Fibroblast of mammary gland (primary cell): Measurements from ENCODE around the gene ALG10.

Experiments
- DNase-seq: peaks from one replicate; pipeline ENCODE4 v3.0.0-alpha.2; 2010; ENCODE audit warnings: low read depth
- H3K4me3 ChIP-seq: 2 replicates; pipeline ENCODE4 v1.5.1; 2011; ENCODE audit warnings: low read depth, mild to moderate bottlenecking, low read length, moderate library complexity; ENCODE audit not compliant: control insufficient read depth
- CTCF ChIP-seq: conservative IDR thresholded peaks from 2 replicates; pipeline ENCODE4 v1.5.1; 2011; ENCODE audit warnings: low read depth, low read length, inconsistent platforms; ENCODE audit not compliant: control insufficient read depth, insufficient read depth

ALG10 gene

GRCh38 chr12:34048714-34049113, 26.4 kb downstream of the ALG10 start:
- DNase-seq, result no peak
- H3K4me3 ChIP-seq, result no peak overlapping the region
- no peak for TF ChIP-seq CTCF

GRCh38 chr12:34051486-34051885, 29.2 kb downstream of the ALG10 start:
- no peak overlapping the region for H3K4me3 ChIP-seq
- no peak for TF ChIP-seq CTCF
- no peak for DNase-seq

GRCh38 chr12:34054938-34055337, 32.6 kb downstream of the ALG10 start:
- no peak overlapping the region for H3K4me3 ChIP-seq
- no peak for TF ChIP-seq CTCF
- DNase-seq, result no peak
